ENCODE measurements around the gene INO80E.
"Not testable (repeated sequence)": the region's sequence is repeated elsewhere in the genome, so short reads cannot be mapped to it uniquely, and the experiment has no call there.

INO80E gene

GRCh38 chr16:30031477-30031918, 35.5 kb downstream of the INO80E start:
- DNase-seq (ENCODE audit: low read depth in 3 of 3), result no peak

DNA sequence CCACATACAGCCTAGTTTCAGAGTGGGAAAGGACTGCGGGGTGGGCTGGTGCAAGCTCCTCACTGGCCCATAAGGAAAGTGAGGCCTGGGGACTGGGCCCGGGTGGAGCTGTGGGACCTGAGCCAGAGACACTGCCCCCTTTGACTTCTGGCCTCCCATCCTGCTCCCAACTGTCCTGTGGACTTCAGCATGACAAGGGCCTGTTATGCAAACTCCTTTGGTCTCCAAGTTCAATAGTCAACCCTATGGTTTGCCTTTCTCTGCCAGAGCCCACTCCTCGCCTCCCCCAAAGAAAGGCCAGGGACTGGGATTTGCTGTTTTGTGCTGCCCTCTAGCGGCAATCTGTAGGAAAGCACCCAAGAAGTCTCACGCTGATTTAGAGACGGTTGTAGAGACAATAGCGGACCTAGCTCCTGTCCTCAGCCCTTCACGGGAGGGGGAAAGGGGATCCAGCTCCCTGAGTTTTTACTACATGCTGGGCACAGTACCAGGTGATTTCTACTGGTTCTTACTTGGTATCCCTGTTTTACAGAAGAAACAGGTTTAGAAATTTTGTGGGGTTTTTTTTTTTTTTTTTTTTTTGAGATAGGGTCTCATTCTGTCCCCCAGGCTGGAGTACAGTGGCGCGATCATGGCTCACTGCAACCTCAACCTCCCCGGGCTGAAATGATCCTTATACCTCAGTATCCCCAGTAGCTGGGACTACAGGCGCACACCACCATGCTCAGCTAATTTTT, 36.2 kb downstream of the INO80E start:
- peak; percentile 48 to 54 (median 51) for DNase-seq (ENCODE audit: low read depth in 3 of 3)

DNA sequence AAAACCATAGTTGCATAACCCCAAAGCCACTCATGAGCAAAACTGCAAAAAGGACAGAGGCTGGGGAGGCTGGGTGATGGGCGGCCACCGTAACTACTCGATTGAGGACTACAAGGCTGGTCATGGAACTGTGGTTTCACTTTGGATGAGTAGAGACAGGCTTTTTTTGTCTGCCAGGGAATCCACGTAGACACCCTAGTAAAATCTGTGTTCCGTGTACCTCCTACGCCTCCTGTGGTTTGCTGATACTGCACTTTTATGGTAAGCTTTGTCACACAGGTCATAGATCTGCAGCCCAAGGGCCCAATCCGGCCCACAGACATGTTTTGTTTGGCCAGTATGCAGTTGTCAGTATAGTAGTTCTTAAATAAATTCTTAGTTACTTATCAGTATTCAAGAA, 37.2 kb downstream of the INO80E start:
- DNase-seq (ENCODE audit: low read depth in 3 of 3), result no peak

GRCh38 chr16:30040221-30040620, 44.2 kb downstream of the INO80E start:
- DNase-seq (ENCODE audit: low read depth in 3 of 3), result no peak

GRCh38 chr16:30040690-30041089, 44.6 kb downstream of the INO80E start:
- DNase-seq (ENCODE audit: low read depth in 3 of 3), result not testable (repeated sequence)

- DNase-seq (ENCODE audit: low read depth in 3 of 3), result no peak
These were observed 45.8 kb downstream of the INO80E start for GRCh38 chr16:30041841-30042240.

DNA sequence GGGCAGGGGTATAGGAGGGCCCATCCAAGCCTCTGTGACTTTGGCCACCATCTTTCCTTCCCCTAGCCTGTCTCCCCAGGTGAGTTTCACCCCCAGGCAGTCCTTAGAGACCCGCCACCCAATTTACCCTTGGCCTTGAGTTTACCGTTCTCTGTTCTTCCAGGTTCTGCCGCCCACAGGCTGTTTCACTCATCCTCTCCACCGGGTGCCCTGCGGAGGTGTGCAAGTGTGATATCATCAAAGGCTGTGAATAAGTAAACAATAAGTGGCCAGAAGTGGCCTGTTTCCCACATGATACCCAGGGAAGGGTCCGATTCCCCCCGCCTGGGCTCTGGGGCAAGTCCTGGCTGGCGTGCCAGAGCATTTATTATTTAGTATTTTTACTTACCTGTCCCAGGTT, 50.1 kb downstream of the INO80E start:
- DNase-seq (ENCODE audit: low read depth in 3 of 3), result no peak

DNA sequence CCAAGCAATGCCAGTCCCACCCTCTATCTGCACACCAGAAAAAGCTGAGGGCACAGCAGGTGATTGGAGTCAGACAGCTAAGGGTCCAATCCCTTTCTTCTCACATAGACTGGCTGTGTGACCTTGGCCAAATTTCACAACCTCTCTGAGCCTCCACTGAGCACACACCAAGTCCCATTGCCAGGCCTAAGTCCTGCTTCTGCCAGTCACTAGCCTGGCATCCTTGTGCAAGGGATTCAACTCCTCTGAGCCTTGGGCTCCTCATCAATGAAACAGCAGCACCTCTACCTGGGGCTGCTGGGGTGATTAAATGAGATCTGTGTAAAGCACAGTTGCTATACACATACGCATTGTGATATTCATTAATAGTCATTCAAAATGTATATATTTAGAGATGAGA, 50.5 kb downstream of the INO80E start:
- DNase-seq (ENCODE audit: low read depth in 3 of 3), result no peak

DNA sequence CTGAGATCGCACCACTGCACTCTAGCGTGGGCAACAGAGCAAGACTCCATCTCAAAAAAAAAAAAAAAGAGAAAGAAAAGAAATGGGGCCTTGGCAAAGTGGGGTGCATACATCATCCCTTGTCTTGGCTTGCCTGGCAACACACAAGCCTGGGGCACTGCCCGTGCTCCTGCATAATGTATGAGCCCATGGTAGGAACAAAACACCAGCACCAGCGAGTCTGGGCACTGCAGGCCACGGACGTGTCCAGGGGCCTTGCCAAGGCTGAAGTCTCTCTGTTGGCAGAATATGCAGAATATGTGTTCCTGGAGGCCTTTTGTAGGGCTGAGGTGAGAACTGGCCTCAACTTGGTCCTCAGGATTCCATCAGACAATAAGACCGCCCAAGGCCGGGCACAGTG, 53.8 kb downstream of the INO80E start:
- no peak for DNase-seq (ENCODE audit: low read depth in 3 of 3)

GRCh38 chr16:30051518-30051917, 55.5 kb downstream of the INO80E start:
- DNase-seq (ENCODE audit: low read depth in 3 of 3), result no peak

GRCh38 chr16:30052671-30053372, 56.8 kb downstream of the INO80E start:
- DNase-seq (ENCODE audit: low read depth in 3 of 3), result peak; percentile 83 to 93 (median 92)

- DNase-seq (ENCODE audit: low read depth in 3 of 3), result no peak
These were observed 57.5 kb downstream of the INO80E start for GRCh38 chr16:30053376-30054015.

- no peak for DNase-seq (ENCODE audit: low read depth in 3 of 3)
These were observed 58.4 kb downstream of the INO80E start for GRCh38 chr16:30054451-30054850.

DNA sequence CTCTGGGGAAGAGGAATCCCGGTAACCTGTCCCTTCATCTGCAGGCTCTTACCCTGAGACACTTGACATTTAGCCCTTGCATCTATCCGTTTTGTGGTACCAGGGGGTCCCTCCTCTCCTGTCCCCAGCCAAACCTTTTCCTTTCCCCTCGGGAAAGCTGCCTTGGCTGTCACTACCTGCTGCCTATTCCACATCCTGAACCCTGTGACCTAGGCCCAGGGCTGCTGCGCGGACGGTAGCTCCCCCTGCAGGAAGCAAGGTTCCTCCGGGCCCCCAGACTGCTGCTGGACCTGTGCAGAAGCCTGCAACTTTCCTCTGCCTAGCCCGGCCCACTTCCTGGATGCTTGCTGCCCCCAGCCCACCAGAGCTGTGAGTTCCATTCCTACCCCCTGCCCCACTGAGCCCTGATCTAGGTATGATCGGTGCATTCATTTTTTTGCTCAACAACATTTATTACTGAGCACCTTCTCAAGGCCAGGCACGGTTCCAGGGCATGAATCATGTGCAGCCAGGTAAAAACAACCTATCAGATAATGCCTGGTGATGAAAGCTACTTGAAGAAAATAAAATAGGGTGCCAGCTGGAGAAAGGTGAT, 59.0 kb downstream of the INO80E start:
- DNase-seq (ENCODE audit: low read depth in 3 of 3), result peak in 2 of 3 donors; percentile 29 to 48
